Measurements from ENCODE around the gene ELMO3.
A peak's percentile ranks its signal among the peaks of the same experiment; 100 is the strongest.

Gene ELMO3

GRCh38 chr16:67182288-67182687, 16.6 kb upstream of the ELMO3 start:
- ATAC-seq (replicated peaks): no peak
- Mint-ChIP-seq H3K9me3 (no peaks in the 10 kb centered on the region), H3K27ac (no peak overlapping the region), H3K36me3 (peaks cover 3 to 4% of the 10 kb centered on the region in 2 donors), H3K4me3 (no peak overlapping the region), H3K4me1 (peaks cover 18 to 31% of the 10 kb centered on the region in 2 donors), H3K27me3 (peaks cover 31 to 39% of the 10 kb centered on the region in 2 donors)
- DNase-seq: no peak

GRCh38 chr16:67183284-67183626, 15.7 kb upstream of the ELMO3 start:
- H3K4me3 Mint-ChIP-seq: no peak overlapping the region
- no peaks in the 10 kb centered on the region for H3K9me3 Mint-ChIP-seq
- DNase-seq: no peak
- H3K4me1 Mint-ChIP-seq: peaks cover 12 to 21% of the 10 kb centered on the region in 2 donors
- H3K27ac Mint-ChIP-seq: no peak overlapping the region
- H3K36me3 Mint-ChIP-seq: peaks cover 3 to 4% of the 10 kb centered on the region in 2 donors
- ATAC-seq (replicated peaks): no peak
- peaks cover 21 to 34% of the 10 kb centered on the region in 2 donors for H3K27me3 Mint-ChIP-seq

GRCh38 chr16:67183627-67184452, 15.1 kb upstream of the ELMO3 start, which contains the start of gene MATCAP1:
Gene MATCAP1, minus strand, starts transcription at chr16:67183963. Its CDS starts 3,353 bp downstream, at chr16:67180610.
- peak; percentile 91 for DNase-seq
- Mint-ChIP-seq H3K9me3 (no peaks in the 10 kb centered on the region), H3K4me3 (peak within 1 kb of the TSS in 1 of 2 donors; percentile 88), H3K36me3 (peaks cover 3% of the 10 kb centered on the region in 2 donors), H3K27me3 (peaks cover 15 to 28% of the 10 kb centered on the region in 2 donors), H3K27ac (no peak within 1 kb of the TSS), H3K4me1 (peaks cover 12 to 15% of the 10 kb centered on the region in 2 donors)
- peak; percentile 96 to 97 for ATAC-seq (replicated peaks)

- H3K27me3 Mint-ChIP-seq: peaks cover 11 to 21% of the 10 kb centered on the region in 2 donors
- H3K27ac Mint-ChIP-seq: no peak overlapping the region
- peak overlapping the region in 1 of 2 donors; percentile 88 for H3K4me3 Mint-ChIP-seq
- DNase-seq (no peak), ATAC-seq (replicated peaks) (peak; percentile 4 to 8)
- peaks cover 12 to 14% of the 10 kb centered on the region in 2 donors for H3K4me1 Mint-ChIP-seq
- H3K36me3 Mint-ChIP-seq: no peaks in the 10 kb centered on the region
- no peaks in the 10 kb centered on the region for H3K9me3 Mint-ChIP-seq
Observed at GRCh38 chr16:67184453-67184994, 14.4 kb upstream of the ELMO3 start.

GRCh38 chr16:67184995-67185650, 13.8 kb upstream of the ELMO3 start:
- DNase-seq (peak; percentile 76), ATAC-seq (replicated peaks) (peak; percentile 40 to 48)
- peaks cover 12 to 14% of the 10 kb centered on the region in 2 donors for H3K4me1 Mint-ChIP-seq
- peak overlapping the region; percentile 81 for H3K27ac Mint-ChIP-seq
- no peaks in the 10 kb centered on the region for H3K36me3 Mint-ChIP-seq
- H3K9me3 Mint-ChIP-seq: no peaks in the 10 kb centered on the region
- H3K27me3 Mint-ChIP-seq: peaks cover 11 to 20% of the 10 kb centered on the region in 2 donors
- peak overlapping the region in 1 of 2 donors; percentile 88 for H3K4me3 Mint-ChIP-seq

- Mint-ChIP-seq H3K27me3 (peaks cover 11 to 20% of the 10 kb centered on the region in 2 donors), H3K27ac (no peak overlapping the region), H3K36me3 (no peaks in the 10 kb centered on the region), H3K4me3 (no peak overlapping the region), H3K4me1 (peaks cover 12 to 14% of the 10 kb centered on the region in 2 donors), H3K9me3 (no peaks in the 10 kb centered on the region)
- no peak for DNase-seq
- no peak for ATAC-seq (replicated peaks)
Observed at GRCh38 chr16:67185651-67186134, 13.2 kb upstream of the ELMO3 start.

GRCh38 chr16:67186550-67186950, 12.4 kb upstream of the ELMO3 start:
- H3K4me1 Mint-ChIP-seq: peaks cover 14 to 19% of the 10 kb centered on the region in 2 donors
- ATAC-seq (replicated peaks) (no peak), DNase-seq (no peak)
- H3K4me3 Mint-ChIP-seq: no peak overlapping the region
- no peaks in the 10 kb centered on the region for H3K9me3 Mint-ChIP-seq
- H3K27me3 Mint-ChIP-seq: peaks cover 11 to 20% of the 10 kb centered on the region in 2 donors
- H3K36me3 Mint-ChIP-seq: no peaks in the 10 kb centered on the region
- no peak overlapping the region for H3K27ac Mint-ChIP-seq

- Mint-ChIP-seq H3K36me3 (peaks cover 0 to 3% of the 10 kb centered on the region in 2 donors), H3K4me1 (peaks cover 17 to 24% of the 10 kb centered on the region in 2 donors), H3K9me3 (no peaks in the 10 kb centered on the region), H3K27ac (no peak overlapping the region), H3K27me3 (peaks cover 11 to 20% of the 10 kb centered on the region in 2 donors), H3K4me3 (no peak overlapping the region)
- no peak for DNase-seq
- no peak for ATAC-seq (replicated peaks)
Observed at GRCh38 chr16:67187175-67187890, 11.6 kb upstream of the ELMO3 start.

- peaks cover 11 to 20% of the 10 kb centered on the region in 2 donors for H3K27me3 Mint-ChIP-seq
Observed at GRCh38 chr16:67188323-67188722, 10.6 kb upstream of the ELMO3 start.

GRCh38 chr16:67188798-67189197, 10.1 kb upstream of the ELMO3 start:
- no peak overlapping the region for H3K4me3 Mint-ChIP-seq
- H3K4me1 Mint-ChIP-seq: peaks cover 20 to 37% of the 10 kb centered on the region in 2 donors
- no peak overlapping the region for H3K27ac Mint-ChIP-seq
- DNase-seq: no peak
- H3K9me3 Mint-ChIP-seq: no peaks in the 10 kb centered on the region
- H3K36me3 Mint-ChIP-seq: peaks cover 6 to 8% of the 10 kb centered on the region in 2 donors
- peaks cover 11 to 20% of the 10 kb centered on the region in 2 donors for H3K27me3 Mint-ChIP-seq
- no peak for ATAC-seq (replicated peaks)

More at GRCh38 chr16:67188323-67188722, 10.6 kb upstream of the ELMO3 start:
- H3K36me3 Mint-ChIP-seq: peaks cover 6 to 8% of the 10 kb centered on the region in 2 donors
- no peaks in the 10 kb centered on the region for H3K9me3 Mint-ChIP-seq
- H3K4me3 Mint-ChIP-seq: no peak overlapping the region
- H3K4me1 Mint-ChIP-seq: peaks cover 19 to 32% of the 10 kb centered on the region in 2 donors
- no peak overlapping the region for H3K27ac Mint-ChIP-seq
- ATAC-seq (replicated peaks): no peak
- DNase-seq: no peak

- no peaks in the 10 kb centered on the region for H3K9me3 Mint-ChIP-seq
- peaks cover 11 to 19% of the 10 kb centered on the region in 2 donors for H3K27me3 Mint-ChIP-seq
- H3K4me1 Mint-ChIP-seq: peaks cover 21 to 42% of the 10 kb centered on the region in 2 donors
- H3K27ac Mint-ChIP-seq: no peak within 1 kb of the TSS
- no peak for ATAC-seq (replicated peaks)
- H3K4me3 Mint-ChIP-seq: no peak within 1 kb of the TSS
- DNase-seq: no peak
- peaks cover 9 to 17% of the 10 kb centered on the region in 2 donors for H3K36me3 Mint-ChIP-seq
Observed at GRCh38 chr16:67190041-67190440, 8.9 kb upstream of the ELMO3 start, which contains the start of gene EXOC3L1. Gene EXOC3L1, minus strand, starts transcription at chr16:67190136. Its CDS starts 460 bp downstream, at chr16:67189676.

GRCh38 chr16:67190448-67191399, 8.2 kb upstream of the ELMO3 start:
- DNase-seq (no peak), ATAC-seq (replicated peaks) (no peak)
- peaks cover 16 to 24% of the 10 kb centered on the region in 2 donors for H3K36me3 Mint-ChIP-seq
- peaks cover 14 to 41% of the 10 kb centered on the region in 2 donors for H3K4me1 Mint-ChIP-seq
- H3K9me3 Mint-ChIP-seq: no peaks in the 10 kb centered on the region
- H3K27ac Mint-ChIP-seq: no peak overlapping the region
- no peak overlapping the region for H3K4me3 Mint-ChIP-seq
- H3K27me3 Mint-ChIP-seq: peaks cover 5 to 13% of the 10 kb centered on the region in 2 donors
